IPS-18c (cell line): ENCODE results near the gene PRDM8.
"Not testable (repeated sequence)": the region's sequence is repeated elsewhere in the genome, so short reads cannot be mapped to it uniquely, and the experiment has no call there.

Experiments
- H3K4me3 ChIP-seq: 2 replicates; pipeline ENCODE4 v1.7.0; 2013; ENCODE audit warnings: low read depth, mild to moderate bottlenecking, low read length, moderate library complexity; ENCODE audit not compliant: insufficient read depth
- H3K9me3 ChIP-seq: one replicate; pipeline ENCODE4 v1.6.1; 2013; ENCODE audit warnings: mild to moderate bottlenecking, low read length, moderate library complexity; ENCODE audit not compliant: control insufficient read depth, insufficient read depth

The PRDM8 gene

GRCh38 chr4:80235451-80235850 is 38.1 kb downstream of the PRDM8 start:
- H3K9me3 ChIP-seq: no peaks in the 10 kb centered on the region
- no peak overlapping the region for H3K4me3 ChIP-seq

DNA sequence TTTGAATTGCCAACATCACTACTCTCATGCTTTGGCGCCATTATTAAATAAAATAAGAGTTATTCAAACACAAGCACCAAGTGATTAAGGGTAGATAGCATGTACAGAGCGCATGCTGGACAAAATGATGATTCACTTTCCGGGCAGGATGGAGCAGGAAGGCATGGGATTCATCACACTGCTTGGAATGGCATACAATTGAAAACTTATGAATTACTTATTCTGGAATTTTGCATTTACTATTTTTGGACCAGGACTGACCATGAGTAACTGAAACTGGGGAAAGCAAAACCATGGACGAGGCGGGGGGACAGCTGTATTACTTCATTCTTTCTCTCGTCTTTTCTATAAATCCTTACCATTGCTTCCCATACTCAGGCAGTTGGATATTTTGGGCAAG is 40.7 kb downstream of the PRDM8 start:
- no peak overlapping the region for H3K4me3 ChIP-seq
- H3K9me3 ChIP-seq: no peaks in the 10 kb centered on the region

DNA sequence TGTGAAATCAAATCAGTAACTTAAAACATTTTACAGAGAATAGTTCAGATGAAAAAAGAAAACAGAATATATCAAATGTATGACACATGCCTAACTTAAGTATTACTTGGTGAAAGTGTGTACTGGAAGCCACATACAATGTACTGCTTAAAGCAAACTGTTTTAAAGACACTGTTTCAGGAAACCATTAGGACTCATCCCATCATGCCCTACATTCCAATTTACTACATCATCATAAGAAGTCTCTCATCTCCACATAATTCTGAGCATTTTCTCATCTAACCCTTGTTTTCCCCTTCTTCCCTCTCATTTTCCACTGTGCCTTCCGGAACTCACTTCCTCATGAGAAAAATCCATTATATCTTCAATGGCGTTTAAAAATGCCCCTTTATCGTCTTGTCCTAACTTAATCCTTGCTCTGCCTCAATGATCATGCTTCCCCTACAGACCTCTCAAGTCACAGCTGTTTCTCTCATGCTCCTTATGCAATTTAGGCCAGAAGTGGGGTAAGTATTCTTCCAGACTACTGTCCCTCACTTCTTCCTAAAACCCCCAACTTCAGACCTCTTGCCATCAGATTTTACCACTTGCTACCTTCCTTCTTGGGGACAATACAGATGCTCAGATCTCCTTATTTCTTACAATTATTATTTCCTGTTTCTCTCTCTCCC is 42.3 kb downstream of the PRDM8 start:
- Histone ChIP-seq H3K9me3 (no peaks in the 10 kb centered on the region), H3K4me3 (no peak overlapping the region)

- Histone ChIP-seq H3K4me3 (no peak overlapping the region), H3K9me3 (no peaks in the 10 kb centered on the region)
Measured at GRCh38 chr4:80240976-80241375, 43.7 kb downstream of the PRDM8 start.

DNA sequence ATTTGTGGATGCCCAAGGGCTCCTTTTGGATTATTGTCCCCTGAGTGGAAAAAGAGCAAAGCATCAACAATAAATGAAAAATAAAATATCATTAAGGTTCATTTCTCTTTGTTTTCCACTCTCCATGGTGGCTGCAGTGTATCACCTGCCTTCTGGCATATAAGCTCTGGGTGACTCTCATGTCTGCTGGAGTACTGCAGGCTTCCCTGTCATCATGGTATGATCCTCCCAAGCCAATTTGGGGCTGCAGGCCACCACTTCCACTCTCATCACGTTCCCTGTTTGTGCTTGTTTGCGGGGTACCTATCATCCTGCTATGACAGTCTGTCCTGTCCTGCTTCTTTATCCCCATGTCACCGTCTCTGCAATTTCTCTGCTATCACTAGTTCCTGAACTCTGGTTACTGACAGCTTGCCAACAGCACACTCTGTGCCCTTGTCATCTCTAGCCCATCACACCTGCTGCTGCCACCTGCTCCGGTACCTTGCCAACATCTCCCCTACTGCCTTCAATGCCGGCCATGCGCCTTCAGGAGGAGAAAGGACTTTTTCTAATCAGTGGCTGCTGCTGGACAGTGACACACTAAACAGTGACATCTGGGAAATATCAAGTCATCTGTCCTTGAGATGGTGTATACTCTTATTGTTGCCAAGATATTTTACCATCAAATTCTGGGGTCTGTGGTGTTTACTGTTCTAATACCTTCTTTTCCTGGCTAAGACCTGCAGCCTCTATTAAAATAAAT is 46.1 kb downstream of the PRDM8 start:
- Histone ChIP-seq H3K4me3 (no peak overlapping the region), H3K9me3 (no peaks in the 10 kb centered on the region)

- not testable (repeated sequence) for H3K9me3 ChIP-seq, H3K4me3 ChIP-seq
Measured at GRCh38 chr4:80247484-80247883, 50.2 kb downstream of the PRDM8 start.

DNA sequence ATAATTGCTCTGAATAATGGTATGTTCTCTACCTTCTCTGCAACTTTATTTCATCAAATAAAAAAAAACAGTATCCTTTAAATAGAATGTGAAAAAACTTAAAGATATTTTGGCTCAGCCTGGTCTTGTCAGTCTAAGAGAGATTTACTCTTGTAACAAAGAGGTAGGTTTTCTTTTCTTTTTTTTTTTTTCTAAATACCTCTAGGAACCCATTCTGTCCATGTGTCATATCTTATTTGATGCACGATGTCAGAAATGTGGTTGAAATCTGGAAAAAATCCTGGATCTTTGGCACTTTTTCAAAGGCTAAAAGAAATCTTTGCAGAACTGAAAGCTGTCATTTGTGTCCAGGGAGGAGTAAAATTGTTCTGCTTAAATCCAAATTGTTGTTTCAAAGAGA is 51.8 kb downstream of the PRDM8 start:
- H3K9me3 ChIP-seq: no peaks in the 10 kb centered on the region
- H3K4me3 ChIP-seq: no peak overlapping the region

DNA sequence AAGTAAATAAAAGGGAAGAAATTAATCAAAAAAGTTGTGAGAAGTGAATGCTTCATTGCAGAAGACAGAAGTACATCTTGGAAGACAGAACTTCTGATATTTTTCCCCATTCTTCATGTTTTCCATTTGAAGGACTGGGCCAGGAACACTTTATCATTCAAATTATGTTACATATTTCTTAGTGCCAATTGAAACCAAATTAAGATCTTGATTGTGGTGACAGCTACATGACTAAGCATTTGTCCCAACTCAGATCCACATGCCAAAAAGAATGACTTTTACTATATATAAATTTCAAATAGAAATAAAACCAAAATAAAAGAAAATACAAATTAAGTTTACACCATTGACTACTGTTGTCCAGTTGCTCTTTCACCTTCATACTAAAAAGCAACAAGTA is 55.1 kb downstream of the PRDM8 start:
- Histone ChIP-seq H3K9me3 (no peaks in the 10 kb centered on the region), H3K4me3 (no peak overlapping the region)

GRCh38 chr4:80252953-80253352 is 55.6 kb downstream of the PRDM8 start:
- H3K9me3 ChIP-seq: no peaks in the 10 kb centered on the region
- no peak overlapping the region for H3K4me3 ChIP-seq

- Histone ChIP-seq H3K4me3 (no peak overlapping the region), H3K9me3 (no peaks in the 10 kb centered on the region)
Measured at GRCh38 chr4:80253510-80253909, 56.2 kb downstream of the PRDM8 start.
